Stomach (tissue), 4 donors: ENCODE measurements around the gene WWC2.

Source experiments
- POLR2A ChIP-seq, 4 donors: fragments of 450-650 bp; IDR thresholded peaks; one replicate each; pipeline ENCODE4 v1.6.1; 2016; ENCODE audit warnings: antibody characterized with exemption in 4 of 4, control low read depth in 2 of 4, mild to moderate bottlenecking in 1 of 4, moderate library complexity in 1 of 4
- TF ChIP-seq, protein P1 (sequence below), 7 experiments: fragments of 450-650 bp in 4 of 7; fragments of 200-600 bp in 3 of 7; sonication (generic) in 3 of 7; IDR thresholded peaks; one replicate each; pipeline ENCODE4 v1.5.1; 2016 to 2019; ENCODE audit warnings: antibody characterized with exemption in 7 of 7, control low read depth in 2 of 7, mild to moderate bottlenecking in 1 of 7

DNA sequence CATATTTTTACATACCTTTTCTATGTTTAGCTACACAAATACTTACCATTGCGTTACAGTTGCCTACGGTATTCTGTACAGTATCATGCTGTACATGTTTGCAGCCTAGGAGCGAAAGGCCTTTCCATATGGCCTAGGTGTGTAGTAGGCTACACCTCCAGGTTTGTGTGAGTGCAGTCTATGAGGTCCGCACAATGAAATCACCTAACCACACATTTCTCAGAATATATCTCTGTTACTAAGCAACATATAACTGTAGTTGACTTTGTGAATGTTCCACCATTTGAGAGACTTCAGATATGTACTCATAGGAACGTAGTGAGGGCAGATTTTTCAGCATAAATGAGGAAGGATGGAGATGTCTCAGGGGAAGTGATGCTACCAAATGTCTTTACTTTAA, 62.6 kb downstream of the WWC2 start:
- TF ChIP-seq, protein P1, sequence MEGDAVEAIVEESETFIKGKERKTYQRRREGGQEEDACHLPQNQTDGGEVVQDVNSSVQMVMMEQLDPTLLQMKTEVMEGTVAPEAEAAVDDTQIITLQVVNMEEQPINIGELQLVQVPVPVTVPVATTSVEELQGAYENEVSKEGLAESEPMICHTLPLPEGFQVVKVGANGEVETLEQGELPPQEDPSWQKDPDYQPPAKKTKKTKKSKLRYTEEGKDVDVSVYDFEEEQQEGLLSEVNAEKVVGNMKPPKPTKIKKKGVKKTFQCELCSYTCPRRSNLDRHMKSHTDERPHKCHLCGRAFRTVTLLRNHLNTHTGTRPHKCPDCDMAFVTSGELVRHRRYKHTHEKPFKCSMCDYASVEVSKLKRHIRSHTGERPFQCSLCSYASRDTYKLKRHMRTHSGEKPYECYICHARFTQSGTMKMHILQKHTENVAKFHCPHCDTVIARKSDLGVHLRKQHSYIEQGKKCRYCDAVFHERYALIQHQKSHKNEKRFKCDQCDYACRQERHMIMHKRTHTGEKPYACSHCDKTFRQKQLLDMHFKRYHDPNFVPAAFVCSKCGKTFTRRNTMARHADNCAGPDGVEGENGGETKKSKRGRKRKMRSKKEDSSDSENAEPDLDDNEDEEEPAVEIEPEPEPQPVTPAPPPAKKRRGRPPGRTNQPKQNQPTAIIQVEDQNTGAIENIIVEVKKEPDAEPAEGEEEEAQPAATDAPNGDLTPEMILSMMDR (IDR thresholded peaks at IDR 0.05) = no peak
- TF ChIP-seq POLR2A (IDR thresholded peaks at IDR 0.05) = no peak
